HG02973 (cell line): ENCODE data around the gene CMIP.

Experiments used
- ATAC-seq: cut with Tn5 transposase; IDR thresholded peaks from one replicate; pipeline ENCODE4 v1.9.1; 2021; ENCODE audit warnings: moderate library complexity; ENCODE audit not compliant: unreplicated experiment

CMIP gene

GRCh38 chr16:81649561-81650184, 205.1 kb downstream of the CMIP start:
- no peak for ATAC-seq

GRCh38 chr16:81650281-81650680, 205.7 kb downstream of the CMIP start:
- ATAC-seq, result no peak

GRCh38 chr16:81650982-81651562, 206.5 kb downstream of the CMIP start:
- ATAC-seq, result no peak

DNA sequence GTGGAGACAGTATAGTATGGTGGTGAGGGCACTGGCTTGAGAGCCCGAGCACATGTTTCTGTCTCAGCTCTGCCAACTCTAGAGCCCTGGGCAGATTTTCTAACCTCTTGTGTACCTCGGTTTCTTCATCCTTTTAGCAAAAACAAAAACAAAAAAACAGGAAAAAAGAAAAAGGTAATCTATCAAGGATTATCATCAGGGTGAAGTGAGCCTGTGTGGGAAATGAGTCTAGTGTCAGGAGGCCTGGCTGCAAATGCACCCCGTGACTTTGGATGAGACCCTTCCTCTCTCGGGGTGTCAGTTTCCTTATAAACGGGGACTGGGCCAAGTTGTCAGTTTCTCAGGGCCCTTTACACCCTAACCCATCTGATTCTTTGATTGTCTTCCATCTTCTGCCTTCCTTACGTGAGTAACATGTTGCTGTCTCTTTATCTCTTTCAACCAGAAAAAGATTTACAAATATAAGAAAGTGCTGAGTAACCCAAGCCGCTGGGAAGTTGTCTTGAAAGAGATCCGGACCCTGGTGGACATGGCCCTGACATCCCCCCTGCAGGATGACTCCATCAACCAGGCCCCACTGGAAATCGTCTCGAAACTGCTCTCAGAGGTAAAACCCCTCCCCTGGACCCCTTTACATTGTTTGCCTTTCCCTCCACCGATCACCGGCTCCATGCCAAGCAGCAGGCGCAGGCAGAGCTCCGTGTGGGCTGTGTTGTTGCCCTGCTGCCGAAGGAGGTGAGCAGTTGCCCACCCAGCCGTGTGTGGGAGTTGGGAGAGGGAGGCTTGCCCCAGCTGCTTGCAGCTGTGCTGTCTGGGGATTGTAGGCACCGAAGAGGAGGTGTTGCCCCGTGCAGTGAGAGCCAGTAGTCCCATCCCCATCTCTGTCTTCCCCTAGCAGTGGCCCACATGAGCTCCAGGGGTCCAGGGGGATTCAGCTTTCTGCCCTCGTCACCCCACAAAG, 207.4 kb downstream of the CMIP start:
- no peak for ATAC-seq

- no peak for ATAC-seq
These were observed 208.3 kb downstream of the CMIP start for GRCh38 chr16:81652798-81653505.

GRCh38 chr16:81654346-81654745, 209.7 kb downstream of the CMIP start:
- ATAC-seq, result no peak

DNA sequence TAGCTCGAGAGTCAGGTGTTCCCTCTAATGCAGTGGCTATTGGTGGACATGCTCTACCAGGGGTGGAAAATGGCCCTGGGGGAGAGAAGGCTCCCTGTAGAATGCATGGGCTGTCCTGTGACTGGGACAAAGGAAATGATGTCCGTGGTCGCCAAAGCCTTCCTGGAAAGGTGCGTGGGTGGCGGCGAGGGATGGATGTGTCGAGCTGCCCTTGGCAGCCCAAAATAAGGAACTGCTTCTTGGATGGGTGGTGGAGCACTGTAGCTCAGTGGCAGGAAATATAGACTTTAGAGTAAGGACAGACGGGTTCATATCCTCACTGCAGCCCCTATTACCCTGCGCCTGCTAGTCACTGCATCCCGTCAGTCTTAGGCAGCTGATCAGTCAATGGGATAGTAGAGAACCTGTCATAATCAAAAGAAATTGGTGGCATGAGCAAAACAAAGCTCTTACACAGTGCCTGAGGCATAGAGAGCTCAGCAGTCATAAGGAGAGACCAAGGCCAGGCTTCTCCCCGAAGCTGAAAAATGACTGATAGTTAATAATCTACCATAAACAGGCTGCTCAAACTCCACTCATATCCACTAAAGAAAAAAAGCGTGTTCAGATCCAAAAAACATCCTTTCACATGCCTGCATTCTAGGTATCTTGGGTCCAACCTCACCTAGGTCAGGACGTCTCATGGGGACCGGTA, 211.0 kb downstream of the CMIP start:
- ATAC-seq, result no peak

DNA sequence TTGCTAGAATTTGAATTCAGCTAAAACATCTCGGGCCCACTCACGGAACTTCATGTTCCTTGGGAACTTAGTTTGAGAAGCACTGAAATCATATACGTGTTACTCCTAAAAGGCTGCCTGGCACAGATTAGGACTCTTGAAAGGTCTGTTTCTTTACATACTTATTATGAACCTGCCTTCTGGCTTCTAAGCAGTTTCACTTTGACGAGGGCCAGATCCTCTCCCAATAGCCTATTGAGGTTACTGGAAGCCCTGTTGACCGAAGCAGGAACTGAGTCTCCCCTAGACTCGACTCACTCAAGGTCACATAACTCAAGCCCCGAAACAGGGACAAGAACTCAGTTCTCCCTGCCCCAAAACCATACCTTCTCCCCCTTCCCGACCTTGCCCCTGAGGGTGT, 212.6 kb downstream of the CMIP start:
- ATAC-seq, result no peak

GRCh38 chr16:81657781-81658180, 213.2 kb downstream of the CMIP start:
- ATAC-seq, result no peak

- ATAC-seq, result no peak
These were observed 213.8 kb downstream of the CMIP start for GRCh38 chr16:81658373-81658772.

GRCh38 chr16:81659249-81659648, 214.6 kb downstream of the CMIP start:
- no peak for ATAC-seq

DNA sequence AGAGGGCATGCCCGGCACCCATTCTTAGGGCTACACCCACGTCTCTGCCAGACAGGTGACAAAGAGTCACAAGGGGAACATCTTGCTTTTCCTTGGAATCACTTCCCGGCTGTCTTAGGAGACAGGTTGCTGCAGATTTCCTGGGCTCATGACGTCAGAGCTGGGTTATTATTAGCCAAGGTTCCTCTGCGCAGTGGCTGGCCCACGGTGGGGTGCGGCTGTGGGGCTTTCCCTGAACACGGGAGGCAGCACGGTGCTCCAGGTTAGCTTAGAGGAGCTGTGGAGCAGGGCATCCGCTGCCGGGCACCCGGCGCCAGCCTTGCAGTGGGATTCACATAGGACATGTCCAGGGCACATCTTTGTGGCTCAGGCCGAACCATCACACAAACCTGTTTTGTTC, 216.5 kb downstream of the CMIP start:
- no peak for ATAC-seq

- ATAC-seq, result no peak
These were observed 219.5 kb downstream of the CMIP start for GRCh38 chr16:81664153-81664552.

GRCh38 chr16:81665588-81665987, 221.0 kb downstream of the CMIP start:
- ATAC-seq, result no peak

GRCh38 chr16:81666113-81666512, 221.5 kb downstream of the CMIP start:
- ATAC-seq, result no peak

DNA sequence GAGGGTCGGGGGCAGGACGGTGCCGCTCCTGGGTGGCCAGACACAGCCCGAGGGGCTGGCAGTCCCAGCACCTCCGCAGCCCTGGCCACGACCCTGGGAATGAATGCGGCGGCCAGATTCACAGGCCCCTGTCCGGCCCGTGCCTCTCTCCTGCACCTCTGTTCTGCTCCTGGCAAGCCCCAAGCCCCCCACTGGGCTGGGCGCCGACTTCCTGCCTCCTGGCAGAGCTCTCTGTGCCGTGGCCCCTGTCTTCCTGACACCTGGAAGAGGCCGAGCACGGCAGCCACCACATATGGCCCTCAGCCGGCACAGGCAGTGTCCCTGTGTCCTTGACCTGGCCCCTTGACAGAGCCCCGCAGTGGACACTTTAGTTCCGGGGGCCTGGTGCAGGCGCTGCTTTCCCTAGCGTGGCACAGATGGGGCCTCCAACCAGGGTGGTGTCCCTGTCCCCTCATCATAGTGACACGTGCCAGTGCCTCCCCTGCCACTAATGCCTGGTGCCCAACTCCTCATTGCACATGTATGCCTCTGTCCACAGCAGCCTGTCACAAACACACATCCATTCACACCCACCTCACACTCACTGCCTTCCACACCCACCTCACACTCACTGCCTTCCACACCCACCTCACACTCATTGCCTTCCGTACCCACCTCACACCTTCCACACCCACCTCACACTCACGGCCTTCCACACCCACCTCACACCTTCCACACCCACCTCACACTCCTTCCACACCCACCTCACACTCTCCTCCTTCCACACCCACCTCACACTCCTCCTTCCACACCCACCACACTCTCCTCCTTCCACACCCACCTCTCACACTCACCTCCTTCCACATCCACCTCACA, 223.9 kb downstream of the CMIP start:
- ATAC-seq, result no peak

GRCh38 chr16:81669473-81670350, 225.1 kb downstream of the CMIP start:
- ATAC-seq, result no peak

- ATAC-seq, result no peak
These were observed 227.4 kb downstream of the CMIP start for GRCh38 chr16:81671738-81672597.
